OCI-LY7 (cell line): Measurements from ENCODE around the gene PLCB1.
"Not testable (repeated sequence)": the region's sequence is repeated elsewhere in the genome, so short reads cannot be mapped to it uniquely, and the experiment has no call there.

Experiments used
- CTCF ChIP-seq: fragments of 200-600 bp; sonication (generic); conservative IDR thresholded peaks from 2 replicates; pipeline ENCODE4 v1.5.1; 2014; ENCODE audit warnings: mild to moderate bottlenecking, antibody characterized with exemption, low read length, moderate library complexity, mixed read lengths
- EZH2phosphoT487 ChIP-seq: fragments of 200-600 bp; sonication (generic); IDR thresholded peaks from 2 replicates; pipeline ENCODE4 v1.6.1; 2018; ENCODE audit warnings: low read depth, borderline replicate concordance, mild to moderate bottlenecking, mixed run types, antibody characterized with exemption, low read length, moderate library complexity, mixed read lengths

- TF ChIP-seq CTCF, EZH2phosphoT487: not testable (repeated sequence)
Measured at GRCh38 chr20:8644468-8644867, 512.4 kb downstream of the PLCB1 start.
